Mammary epithelial cell (primary cell): ENCODE results near the gene MYOG.

Source experiments
- CTCF ChIP-seq, 2 donors: IDR thresholded peaks in 1 of 2; conservative IDR thresholded peaks in 1 of 2; 2 replicates each; pipeline ENCODE4 v1.5.1; 2011 to 2012; ENCODE audit warnings: inconsistent platforms in 2 of 2, low read length in 2 of 2, mild to moderate bottlenecking in 2 of 2, control low read depth in 1 of 2, low read depth in 1 of 2; ENCODE audit not compliant: insufficient read depth in 1 of 2; ENCODE audit errors: extremely low read depth in 1 of 2
- EZH2 ChIP-seq: IDR thresholded peaks from 2 replicates; pipeline ENCODE4 v1.6.1; 2012; ENCODE audit warnings: low read length, inconsistent platforms, borderline replicate concordance

- no peak for TF ChIP-seq EZH2
- TF ChIP-seq CTCF (conservative IDR thresholded peaks at IDR 0.05 in 1 of 2, IDR thresholded peaks at IDR 0.05 in 1 of 2; ENCODE audit: extremely low read depth in 1 of 2, insufficient read depth in 1 of 2, low read depth in 1 of 2, low read length in 2 of 2), result peak; percentile 58 to 83
These were observed 32.1 kb upstream of the MYOG start for GRCh38 chr1:203117611-203118575.
